NCI-H446 (cell line): Measurements from ENCODE around the gene GABRR2.

Experiments used
- DNase-seq, 2 experiments: peaks; one replicate each; lab custom pipeline; 2025; lab: John Stamatoyannopoulos, UW

GABRR2 gene

GRCh38 chr6:89290401-89291155, 24.5 kb downstream of the GABRR2 start:
- DNase-seq, result no peak

GRCh38 chr6:89289710-89290109, 25.4 kb downstream of the GABRR2 start:
- no peak for DNase-seq

- DNase-seq, result no peak
Measured at GRCh38 chr6:89287351-89288028, 27.6 kb downstream of the GABRR2 start.

- no peak for DNase-seq
Measured at GRCh38 chr6:89286516-89286915, 28.6 kb downstream of the GABRR2 start.

- no peak for DNase-seq
Measured at GRCh38 chr6:89284963-89285735, 29.9 kb downstream of the GABRR2 start.

DNA sequence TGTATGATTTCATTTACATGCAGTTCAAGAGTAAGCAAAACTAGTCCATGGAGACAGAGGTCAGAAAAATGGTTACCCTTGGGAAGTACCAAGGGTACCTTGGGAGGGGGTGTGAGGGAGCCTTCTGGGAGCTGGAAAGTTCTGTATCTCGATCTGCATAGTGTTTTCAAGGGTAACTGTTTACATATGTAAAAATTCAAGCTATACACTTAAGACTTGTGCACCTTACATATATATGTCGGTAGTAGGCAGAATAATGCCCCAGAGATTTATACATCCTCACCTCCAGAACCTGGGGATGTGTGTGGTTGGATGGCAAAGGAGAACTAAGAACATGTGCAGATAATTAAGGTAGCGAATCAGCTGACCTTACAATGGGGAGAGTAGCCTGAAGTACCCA, 31.0 kb downstream of the GABRR2 start:
- no peak for DNase-seq

- DNase-seq, result no peak
Measured at GRCh38 chr6:89282749-89283148, 32.4 kb downstream of the GABRR2 start.

DNA sequence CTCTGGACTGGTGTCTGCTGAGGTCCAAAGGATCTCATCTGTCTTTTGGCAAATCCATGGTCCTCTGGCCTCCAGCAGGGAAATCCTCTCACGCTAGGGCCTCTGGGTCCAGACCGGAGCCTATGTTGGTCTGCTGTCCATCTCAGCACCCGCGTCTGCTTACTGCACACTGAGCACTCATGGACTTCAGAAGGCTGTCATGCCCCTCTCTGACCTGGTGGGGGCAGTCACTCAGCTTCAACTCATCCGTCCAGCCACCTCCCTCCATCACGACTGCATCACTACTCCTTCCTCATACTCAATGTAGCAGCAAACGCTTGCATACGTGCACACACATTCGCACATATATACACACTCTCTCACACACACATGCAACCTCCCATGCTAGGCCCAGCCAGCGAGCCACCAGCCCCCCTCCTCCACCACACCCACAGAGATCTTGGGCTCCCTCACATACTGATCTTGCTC, 33.3 kb downstream of the GABRR2 start:
- DNase-seq, result peak in 1 of 2 experiments; percentile 16

DNA sequence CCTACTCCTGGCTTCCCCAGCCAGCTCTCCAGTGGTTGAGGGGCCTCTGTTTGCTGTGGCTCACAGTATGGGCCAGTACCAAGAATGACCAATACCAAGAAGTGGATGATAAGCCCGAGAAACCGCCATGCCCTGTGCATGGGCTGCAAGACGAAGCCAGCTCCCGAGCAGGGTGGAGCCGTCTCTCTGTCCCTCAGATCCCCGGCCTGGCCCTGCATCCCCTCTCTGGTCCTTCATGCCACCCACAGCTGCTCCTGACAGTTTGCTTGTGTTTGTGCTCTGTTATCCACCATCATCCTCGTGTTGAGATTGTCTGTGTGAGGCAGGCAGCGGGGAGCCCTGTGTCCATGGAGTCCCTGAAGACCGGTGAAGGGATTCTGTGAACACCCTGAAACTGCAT, 36.1 kb downstream of the GABRR2 start:
- no peak for DNase-seq

DNA sequence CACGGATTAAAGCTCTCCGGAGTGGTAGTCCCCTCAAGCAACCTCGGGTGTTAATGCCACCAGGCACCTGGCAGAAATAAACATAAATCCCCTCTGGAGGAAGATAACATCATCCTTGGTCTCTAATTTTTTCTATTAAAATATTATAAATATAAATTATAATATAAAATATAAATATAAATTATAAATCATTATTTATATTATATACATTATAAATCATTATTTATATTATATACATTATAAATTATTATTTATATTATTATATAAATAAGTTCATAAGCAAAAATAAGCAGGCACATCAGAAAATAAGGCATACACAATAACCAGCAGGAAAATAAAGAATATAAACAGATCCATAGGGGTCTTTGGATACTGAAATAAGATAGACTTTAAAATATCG, 39.2 kb downstream of the GABRR2 start:
- no peak for DNase-seq

GRCh38 chr6:89273816-89274215, 41.3 kb downstream of the GABRR2 start:
- DNase-seq, result no peak

- no peak for DNase-seq
Measured at GRCh38 chr6:89272596-89272995, 42.5 kb downstream of the GABRR2 start.

- no peak for DNase-seq
Measured at GRCh38 chr6:89270951-89271721, 44.0 kb downstream of the GABRR2 start.

DNA sequence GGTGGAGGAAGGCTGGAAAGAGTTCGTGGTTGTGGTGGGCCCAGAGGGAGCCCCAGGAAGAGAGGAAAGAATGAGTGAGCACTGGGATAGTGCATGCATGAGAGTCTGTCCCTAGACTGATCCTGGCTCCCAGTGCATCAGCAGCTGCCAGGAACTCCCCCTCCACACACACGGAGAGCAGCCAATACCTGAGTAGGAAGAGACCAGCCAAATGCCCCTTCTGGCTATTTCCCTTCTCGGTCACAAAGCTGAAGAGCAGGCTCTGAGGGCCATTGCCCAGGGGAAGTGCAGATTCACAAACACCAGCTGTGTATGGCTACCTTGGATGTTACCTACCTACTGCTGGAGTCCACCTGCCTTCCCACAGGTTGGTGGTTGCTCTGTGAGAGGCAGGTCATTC, 45.1 kb downstream of the GABRR2 start:
- no peak for DNase-seq

DNA sequence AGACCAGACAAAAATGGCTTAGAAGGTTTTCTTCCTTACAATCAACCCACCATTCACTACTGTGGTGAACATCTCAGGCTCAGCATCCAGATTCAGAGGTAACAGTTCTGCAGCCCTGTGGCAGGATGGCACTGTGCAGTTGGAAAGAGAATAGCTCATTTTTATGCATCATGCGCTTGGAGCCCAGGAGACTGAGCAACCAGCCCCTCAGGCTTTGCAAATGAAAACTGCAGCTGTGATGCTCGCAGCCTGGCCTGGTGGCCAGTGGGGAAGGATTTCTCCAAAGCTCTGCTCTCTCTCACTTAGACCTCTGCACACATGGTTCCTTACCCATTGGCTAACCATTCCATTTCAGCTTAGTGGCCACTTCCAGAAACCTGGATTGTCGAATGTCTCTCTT, 45.8 kb downstream of the GABRR2 start:
- no peak for DNase-seq

GRCh38 chr6:89268776-89269175, 46.3 kb downstream of the GABRR2 start:
- DNase-seq, result no peak

GRCh38 chr6:89267918-89268317, 47.2 kb downstream of the GABRR2 start:
- DNase-seq, result no peak

GRCh38 chr6:89264296-89264695, 50.8 kb downstream of the GABRR2 start:
- DNase-seq, result no peak

- DNase-seq, result peak in 1 of 2 experiments; percentile 12
Measured at GRCh38 chr6:89260832-89261231, 54.3 kb downstream of the GABRR2 start.

DNA sequence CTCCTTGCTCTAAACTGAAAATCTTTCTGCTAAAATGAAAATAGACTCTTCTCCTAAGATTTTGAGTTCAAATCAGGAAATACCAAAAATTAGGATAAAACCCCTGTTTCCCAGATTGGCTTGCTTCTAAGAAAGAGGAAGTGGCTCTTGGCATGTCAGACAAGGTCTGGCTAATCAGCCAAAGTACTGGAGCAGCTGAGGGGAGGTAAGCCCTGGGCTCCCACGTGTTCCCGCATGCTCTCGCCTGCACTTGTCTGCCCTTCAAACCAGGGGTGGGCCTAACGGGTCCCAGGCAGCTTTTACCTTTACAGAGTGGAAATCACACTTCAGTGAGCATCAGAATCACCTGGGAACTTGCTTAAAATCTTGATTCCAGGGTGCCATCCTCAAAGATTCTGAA, 54.8 kb downstream of the GABRR2 start:
- no peak for DNase-seq

- DNase-seq, result no peak
Measured at GRCh38 chr6:89258912-89259311, 56.2 kb downstream of the GABRR2 start.

- DNase-seq, result no peak
Measured at GRCh38 chr6:89257781-89258180, 57.3 kb downstream of the GABRR2 start.
